GM21360 (cell line): Measurements from ENCODE around the gene NDUFA12.

ENCODE experiments used
- ATAC-seq: cut with Tn5 transposase; IDR thresholded peaks from one replicate; pipeline ENCODE4 v1.9.1; 2021; ENCODE audit warnings: mild to moderate bottlenecking, moderate library complexity; ENCODE audit not compliant: unreplicated experiment

NDUFA12 gene

DNA sequence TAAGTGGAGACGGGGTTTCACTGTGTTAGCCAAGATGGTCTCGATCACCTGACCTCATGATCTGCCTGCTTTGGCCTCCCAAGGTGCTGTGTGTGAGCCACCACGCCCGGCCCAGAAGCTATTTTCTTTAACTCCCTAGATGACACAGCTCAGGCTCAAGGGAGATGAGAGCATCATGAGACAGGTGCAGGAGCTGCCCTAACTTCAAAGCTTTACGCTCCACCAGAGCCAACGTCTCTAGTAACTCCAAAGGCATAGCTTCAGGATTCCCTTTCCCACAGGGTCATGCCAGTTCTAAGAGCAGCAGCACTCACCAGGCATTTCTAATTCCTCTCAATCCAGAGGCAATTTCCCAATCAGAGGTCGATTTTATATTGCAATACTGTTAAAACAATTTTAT lies 21.0 kb downstream of the NDUFA12 start:
- no peak for ATAC-seq

DNA sequence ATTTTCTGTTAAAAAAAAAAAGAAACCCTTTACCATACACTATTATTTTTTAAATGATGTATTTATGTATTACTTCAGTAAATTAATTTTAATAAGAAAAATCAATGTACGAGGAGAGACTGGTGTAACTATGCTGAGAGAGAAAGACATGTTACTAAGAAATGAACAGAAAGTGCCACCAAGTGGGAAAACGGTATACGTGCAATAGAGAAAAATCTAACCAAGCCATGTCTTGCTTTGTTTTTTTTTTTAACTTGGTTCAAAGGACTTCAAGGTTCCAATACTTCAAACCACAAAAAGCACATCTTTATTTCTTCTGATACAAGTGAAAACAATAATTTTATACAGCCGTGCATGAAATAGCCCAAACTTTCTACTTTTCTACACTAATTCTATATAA lies 22.9 kb downstream of the NDUFA12 start:
- no peak for ATAC-seq

DNA sequence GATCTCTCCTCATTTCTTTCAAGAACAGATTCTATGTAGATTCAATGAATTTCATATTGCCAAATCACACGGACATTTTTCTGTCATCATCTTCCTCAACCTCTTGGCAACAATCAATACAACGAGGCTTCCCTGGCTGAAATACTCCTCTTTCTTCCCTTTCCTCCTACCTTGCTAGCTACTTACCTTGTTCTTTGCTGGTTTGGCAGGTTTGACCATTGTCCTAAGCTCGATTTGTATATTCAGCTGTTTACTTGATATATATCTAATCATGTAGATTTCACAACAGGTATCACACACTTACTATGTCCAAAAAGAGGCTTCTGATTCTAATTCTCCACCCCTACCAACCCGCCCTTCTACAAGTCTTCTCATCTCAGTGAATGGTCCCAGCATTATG lies 23.6 kb downstream of the NDUFA12 start:
- ATAC-seq = no peak

DNA sequence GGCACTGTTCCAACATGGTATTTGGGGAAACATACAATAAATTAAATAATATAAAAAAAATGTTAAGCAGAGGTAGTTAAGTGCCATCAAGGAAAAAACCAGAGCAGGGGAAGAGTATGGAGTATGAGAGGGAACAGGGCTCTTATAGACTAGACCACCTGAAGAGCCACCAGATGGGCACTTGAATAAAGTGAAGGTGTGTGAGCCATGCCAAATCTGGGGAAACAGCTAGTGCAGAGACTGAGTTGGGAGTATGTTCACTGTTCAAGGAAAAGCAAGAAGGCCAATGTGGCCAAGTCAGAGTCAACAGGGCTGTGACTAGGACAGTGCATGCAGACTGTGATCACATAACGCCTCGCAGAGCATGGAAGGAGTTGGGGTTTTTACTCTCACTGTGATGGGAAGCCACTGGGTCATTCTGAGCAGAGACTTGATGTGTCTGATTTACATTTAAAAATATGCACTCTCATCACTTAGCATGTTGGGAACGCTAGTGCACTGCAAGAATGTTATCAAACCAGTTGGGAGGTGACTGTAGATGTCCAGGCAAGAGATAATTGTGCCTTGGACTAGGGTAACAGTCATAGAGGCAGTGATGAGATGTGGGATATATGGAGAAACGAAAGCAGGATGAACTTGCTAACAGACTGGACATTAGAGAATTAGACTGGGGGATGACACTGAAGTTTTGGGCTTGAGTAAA lies 25.6 kb downstream of the NDUFA12 start:
- no peak for ATAC-seq

DNA sequence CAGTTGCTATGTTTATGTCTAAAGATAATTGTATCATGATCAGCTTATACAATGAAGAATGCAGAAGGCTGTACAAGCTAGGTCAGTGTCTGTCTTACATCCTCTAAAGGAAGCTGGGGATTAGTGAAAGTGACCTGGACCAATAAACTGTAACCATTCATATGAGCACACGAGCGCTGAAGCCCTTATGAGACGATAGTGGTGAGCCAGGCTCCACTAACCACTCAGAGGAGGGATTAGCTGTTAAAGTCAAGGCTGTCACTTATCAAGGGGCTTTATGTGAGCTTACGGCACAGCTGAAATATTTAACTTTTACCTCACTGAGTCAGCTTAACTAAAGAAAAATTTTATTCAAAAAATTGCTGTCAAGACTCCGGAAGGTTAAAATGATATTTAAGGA lies 30.3 kb downstream of the NDUFA12 start:
- ATAC-seq = no peak

DNA sequence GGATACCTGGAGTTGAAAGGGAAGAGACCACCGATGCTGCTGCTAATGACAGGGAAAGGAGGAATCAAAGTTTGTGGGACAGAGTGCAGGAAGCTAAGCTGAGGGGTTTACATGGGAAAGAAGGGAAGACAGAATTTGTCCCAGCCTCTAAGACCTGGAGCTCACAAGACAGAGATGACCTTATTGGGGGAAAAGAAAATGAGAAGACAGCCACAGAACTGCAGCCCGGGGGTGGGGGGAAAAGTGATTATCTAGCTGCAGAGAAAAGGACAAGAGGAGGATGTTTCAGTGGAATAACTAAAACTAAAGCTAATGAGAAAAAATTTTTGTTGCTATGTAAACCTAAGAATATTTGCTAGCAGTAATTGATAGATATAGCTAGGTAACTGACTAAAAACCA lies 30.7 kb downstream of the NDUFA12 start:
- ATAC-seq = no peak

DNA sequence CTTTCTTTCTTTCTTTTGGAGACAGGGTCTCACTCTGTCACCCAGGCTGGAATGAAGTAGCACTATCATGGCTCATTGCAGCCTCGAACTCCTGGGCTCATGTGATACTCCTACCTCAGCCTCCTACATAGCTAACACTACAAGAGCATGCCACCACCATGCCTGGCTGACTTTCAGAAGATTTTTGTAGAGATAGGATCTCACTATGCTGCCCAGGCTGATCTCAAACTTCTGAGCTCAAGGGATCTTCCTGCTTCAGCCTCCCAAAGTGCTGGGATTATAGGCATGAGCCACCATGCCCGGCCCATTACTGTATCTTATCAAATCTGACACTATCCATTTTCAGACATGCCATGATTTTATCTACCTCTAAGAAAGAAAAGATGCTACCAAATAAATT lies 31.6 kb downstream of the NDUFA12 start:
- no peak for ATAC-seq

DNA sequence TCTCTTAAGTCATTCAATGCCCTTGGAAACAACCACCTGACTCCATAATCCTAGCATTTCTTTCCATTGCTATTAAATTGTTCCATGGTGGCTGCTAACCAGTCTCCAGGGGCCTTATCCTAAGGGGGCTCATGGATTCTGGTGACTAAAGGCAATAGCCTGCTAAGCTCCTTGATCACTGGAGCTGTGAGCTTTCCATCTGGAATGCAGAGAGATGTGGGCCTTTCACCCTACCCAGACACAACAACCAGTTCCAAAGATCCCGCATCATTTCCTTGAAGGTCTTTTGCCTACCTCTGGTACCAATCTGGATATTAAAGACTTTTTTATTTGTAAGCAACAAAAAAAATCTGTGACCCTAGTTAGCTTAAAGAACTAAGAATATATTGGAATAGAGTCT lies 32.9 kb downstream of the NDUFA12 start:
- no peak for ATAC-seq

DNA sequence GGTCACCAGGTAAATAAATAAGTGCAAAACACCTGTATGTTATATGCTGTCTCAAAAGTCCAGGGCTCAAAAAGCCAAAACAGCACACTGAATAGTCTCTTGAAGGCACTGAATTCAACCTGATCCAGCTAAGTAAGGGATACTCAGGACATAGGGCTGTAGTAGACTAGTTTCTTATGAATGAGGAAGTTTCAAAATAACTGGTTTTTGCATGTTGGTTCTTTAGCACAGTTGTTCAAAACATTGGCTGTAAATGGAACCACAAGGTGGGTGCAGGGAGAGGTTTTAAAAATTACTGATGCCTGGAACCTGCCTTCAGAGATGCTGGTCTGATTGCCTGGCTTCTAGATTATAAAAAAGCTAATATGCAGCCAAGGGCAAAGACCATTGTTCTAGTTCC lies 34.1 kb downstream of the NDUFA12 start:
- ATAC-seq = no peak

DNA sequence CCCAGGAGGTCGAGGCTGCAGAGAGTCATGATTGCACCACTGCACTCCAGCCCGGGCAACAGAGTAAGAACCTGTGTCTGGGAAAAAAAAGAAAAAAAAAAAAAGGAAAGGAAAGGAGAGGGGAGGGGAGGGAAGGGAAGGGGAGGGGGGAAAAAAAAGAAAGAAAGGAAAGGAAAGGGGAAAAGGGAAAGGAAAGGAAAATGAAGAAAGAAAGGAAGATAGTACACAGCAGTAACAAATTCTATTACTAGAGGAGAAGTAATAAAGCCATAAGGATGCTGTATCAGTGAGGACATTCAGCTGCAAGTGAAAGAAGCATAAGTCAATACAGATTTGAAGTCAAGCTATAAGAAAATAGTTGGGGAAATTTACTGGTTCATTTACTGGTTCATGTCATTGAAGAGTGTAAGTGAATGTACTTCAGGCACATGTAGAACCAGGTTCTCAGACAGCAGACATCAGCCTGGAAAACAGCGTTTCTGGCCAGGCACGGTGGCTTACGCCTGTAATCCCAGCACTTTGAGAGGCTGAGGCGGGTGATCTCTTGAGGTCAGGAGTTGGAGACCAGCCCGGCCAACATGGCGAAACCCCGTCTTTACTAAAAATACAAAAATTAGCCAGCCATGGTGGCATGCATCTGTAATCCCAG lies 37.4 kb downstream of the NDUFA12 start:
- ATAC-seq = no peak

DNA sequence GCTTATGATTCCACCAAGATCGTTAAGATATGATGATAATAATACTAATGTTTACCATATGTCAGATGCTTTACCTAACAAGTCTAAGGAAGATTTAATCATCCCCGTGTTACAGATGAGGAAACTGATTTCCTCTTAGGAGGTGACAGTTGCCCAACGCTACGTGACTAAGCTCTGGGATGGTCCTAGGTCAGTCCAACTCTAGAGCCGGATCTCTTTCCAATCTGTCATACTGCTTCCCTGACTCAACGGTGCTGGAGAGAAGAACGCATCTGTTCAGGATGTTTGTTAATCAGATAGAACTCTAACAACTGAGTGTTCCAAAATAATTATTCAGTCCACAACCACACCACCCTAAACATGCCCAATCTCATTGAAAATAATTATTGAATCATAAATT lies 39.8 kb downstream of the NDUFA12 start:
- no peak for ATAC-seq

DNA sequence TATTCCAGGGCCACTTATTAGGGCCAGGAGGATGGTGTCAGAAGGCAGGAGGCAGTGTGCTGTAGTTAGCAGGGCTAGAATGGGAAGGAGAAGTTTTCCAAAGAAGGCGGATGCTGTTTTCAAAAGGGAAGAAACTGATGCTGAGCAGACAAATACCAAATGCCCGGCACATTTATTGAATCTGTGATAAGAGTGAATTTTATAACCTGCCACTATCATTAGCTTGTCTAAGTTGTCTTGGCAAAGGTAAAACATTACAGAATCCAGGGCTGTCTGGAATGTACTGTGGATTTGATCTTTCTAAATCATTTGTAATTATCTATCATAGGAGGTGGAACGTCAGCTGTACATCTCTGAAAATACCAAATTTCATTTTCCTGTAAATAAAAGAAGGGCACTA lies 40.8 kb downstream of the NDUFA12 start:
- ATAC-seq = no peak

DNA sequence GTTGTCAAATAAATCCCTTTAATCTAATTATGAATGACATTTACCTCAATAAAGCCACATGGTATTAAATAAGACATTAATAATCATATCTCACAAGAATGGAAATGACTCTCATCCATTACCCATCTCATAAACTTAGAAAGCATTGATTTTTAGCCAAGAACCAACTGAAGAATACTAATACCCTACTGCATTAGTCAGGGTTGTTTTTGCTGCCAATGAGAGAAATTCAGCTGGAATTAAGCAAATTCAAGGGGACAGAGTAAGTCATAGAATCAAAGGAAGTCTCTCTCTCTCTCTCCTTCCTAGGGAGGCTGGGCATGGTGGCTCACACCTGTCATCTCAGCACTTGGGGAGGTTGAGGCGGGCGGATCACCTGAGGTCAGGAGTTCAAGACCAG lies 41.6 kb downstream of the NDUFA12 start:
- no peak for ATAC-seq

DNA sequence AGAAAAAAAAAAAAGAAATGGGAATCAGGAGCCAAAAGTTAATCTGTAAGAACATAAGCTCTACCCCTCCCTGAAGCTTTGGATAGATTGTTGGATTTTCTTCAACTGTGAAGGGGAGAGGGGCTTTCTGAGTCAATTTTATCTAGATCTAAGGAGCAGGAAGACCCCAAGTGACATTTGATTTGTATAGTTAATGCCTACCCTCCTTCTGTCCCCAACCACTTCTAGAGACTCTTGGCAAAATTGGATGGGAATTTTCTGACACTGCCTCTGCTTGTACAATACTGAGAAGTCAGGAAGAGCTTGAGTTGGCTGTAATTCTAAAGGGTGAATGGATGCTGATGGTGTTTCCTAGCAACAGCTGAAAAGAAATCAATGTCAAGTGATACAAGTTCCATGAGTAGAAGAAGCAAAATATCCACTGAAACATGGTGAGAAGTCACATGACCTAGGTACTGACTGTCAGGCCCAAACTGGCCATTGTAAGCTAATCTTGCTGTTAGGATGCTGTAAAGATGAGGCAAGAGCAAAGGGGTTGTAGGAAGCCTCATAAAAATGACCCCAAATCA lies 42.2 kb downstream of the NDUFA12 start:
- ATAC-seq = no peak

DNA sequence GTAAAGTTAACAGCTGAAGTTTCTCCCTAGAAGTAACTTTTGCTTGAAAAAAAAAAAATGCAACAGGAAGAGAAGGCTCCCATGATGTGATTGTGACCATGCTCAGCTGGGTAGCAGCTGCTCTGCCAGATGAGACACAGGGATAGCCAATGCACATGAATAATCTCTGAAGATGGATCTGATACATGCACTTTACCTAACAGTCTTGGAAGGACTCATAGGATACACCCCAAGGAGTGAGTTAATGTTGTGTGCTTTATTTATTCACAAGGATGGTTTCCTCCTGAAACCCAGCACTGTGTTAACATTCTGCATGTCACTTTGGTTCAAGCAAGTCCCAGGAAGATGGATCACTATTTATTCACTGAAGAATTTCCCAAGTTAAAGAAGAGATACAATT lies 46.5 kb downstream of the NDUFA12 start:
- ATAC-seq = no peak

DNA sequence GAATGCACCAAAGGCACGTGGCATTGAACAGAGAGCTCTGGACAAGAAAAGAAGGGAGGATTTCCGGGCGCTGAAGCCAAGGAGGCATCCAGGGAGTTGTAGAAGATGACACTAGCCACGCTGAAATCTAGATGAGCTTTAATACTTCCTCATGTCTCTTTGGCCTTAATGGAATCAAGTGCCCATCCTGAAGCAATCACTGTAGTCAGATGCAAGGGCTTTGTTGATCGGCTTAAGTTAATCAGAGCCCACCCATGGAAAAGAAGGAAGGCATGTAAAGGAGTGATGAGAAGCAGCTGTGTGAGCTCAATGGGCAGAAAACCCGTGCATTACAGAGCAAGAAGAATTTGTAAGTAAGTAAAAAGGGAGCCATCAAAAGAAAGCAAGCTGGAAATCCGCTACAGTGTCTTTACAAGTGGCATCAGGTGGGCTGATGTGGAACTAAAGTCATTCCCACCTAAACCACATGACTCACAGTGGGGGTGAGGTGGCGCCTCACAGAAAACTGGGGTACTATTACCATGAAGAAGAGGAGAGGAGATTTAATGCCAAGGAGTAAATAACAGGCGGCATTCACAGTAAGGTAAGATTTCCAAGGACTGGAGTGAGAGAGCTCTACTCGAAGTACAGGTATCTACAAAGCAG lies 48.4 kb downstream of the NDUFA12 start:
- ATAC-seq = no peak

DNA sequence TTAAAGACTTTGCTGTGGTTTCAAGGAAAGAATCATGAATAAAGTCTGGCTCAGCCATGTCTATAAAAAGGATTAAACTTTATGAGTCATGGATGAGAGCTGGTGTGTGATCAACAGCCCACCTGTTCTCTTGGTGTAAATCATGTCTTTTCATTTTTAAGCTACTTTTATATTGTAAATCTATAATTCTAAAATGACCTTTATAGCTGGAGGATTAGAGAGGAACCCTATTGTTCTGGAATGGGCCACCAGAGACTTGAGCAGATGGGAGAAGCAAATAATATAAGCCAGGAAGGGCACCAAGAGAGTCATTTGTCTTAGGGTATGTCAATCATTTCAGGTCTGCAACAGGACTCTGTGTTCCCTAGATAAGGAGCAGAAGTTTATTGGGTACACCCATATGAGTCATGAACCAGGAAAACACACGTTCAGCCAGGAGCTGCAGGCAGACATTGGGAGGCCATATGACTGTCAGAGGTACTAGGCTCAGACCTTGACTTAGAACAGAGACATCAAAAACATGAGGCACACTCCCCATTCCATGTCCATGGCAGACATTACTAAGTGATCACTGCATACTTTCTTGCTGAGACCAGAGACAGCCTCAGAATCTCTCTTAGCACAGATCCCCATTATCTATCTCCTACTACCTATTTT lies 49.3 kb downstream of the NDUFA12 start:
- ATAC-seq = no peak

DNA sequence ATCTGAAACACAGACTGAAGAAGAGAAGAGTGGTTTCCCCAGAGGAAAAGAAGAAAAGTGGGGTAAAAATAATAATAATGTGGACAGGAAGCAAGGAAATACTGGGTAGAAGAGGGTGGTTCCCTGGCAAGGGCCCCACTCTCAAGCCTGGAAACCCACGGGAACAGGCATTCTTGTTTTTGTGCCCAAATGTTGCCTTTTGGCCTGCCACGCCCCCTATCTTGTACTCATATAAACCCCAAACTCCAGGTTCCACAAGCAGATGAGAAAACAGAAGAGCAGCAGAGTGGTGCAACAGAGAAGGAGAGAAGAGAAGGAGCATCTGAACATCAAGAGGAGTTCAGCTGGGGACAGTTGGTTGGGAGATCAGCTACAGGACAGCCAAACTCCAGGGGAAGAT lies 51.2 kb downstream of the NDUFA12 start:
- ATAC-seq = no peak

DNA sequence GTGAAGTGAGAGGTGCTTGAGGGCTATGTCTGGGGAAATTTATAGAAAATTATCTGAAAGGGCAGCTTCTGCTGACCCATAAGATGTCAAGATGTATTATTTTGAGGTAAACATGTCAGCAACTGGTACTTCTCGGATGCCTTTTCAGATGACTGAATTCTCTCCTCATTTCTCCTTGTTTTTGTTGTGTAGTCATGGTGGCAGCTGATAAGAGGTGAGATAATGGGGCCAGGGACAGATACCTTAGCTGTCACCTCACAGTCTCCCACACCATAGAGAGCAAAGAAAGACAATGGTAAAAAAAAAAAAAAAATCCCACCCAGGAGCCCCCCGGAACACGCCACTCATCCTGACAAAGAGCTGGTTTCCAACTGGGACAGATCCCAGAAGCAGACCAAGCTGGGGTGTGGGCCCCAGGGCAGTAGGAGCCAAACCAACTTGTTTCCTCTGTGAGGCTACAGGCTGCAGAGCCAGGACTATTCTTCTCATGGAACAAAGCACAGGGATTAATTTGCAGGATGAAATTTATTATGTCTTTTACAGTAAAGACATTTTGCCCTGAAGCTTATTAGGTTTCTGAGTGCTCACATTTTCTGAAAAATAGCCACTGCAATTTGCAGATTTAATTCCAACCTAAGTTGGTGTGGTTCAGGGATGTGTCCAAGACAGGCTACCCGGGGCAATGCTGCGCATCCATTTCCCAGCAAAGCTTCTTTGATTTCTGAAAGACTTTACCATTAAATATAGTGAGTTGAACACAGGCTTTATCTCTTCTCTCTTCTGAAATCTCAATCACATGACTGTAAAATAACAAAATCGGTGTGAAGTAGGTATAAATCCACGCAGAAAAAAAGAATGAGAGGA lies 52.2 kb downstream of the NDUFA12 start:
- ATAC-seq = no peak

DNA sequence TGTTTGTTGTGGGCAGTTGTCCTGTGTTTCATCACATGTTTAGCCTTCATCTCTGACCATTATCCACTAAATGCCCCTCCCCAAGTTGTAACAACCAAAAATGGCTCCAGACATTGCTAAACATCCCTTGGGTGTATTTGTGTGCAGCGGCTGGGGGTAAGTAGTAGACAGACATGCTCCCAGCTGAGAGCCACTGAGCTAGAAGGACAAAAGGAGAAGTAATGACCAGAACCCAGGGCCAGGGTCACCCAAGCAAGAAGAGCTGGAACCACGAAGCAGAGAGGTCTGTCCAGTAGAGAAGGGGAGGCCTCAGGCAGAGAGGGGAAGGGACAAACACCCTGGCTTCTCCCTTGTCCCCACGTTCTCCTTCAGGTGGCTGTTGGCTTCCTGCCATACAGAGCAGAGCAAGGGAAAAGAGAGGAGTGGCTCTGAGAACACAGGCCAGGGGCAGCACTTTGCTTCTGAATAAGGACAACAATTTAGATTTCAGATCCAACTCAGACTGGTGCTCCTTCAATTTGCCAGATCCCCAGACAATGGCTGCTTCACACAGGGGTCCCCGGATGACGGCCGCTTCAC lies 55.2 kb downstream of the NDUFA12 start:
- no peak for ATAC-seq
